H1 (cell line): ENCODE measurements around the gene SSNA1. TPM values are rescaled to one million over a fixed set of nuclear protein-coding genes. Genes with fewer than 3 reads are reported as not detected.
A peak's percentile ranks its signal among the peaks of the same experiment; 100 is the strongest.

Experiments used
- CTCF ChIA-PET: fragments of 300-600 bp; sonication (Branson Sonifier 250); formaldehyde crosslinking; loops from one replicate; lab custom pipeline; 2021; ENCODE audit not compliant: partially characterized antibody; lab: Charles Lee
- POLR2A ChIA-PET: fragments of 300-600 bp; sonication (Branson Sonifier 250); formaldehyde crosslinking; loops from one replicate; lab custom pipeline; 2021; ENCODE audit warnings: inconsistent platforms; ENCODE audit not compliant: partially characterized antibody; lab: Charles Lee
- DNase-seq, 2 experiments: peaks; one replicate each; pipeline versions ENCODE4 v3.0.0 to v3.0.0-alpha.2; 2010 to 2022; ENCODE audit warnings: low spot score in 2 of 2, low read depth in 1 of 2, mixed read lengths in 1 of 2
- FAIRE-seq: peaks from 2 replicates; lab custom pipeline; 2011; peaks lifted over from hg19 to GRCh38; lab: Jason Lieb, UNC
- H2AFZ ChIP-seq: 2 replicates; pipeline ENCODE4 v1.8.1; 2012; ENCODE audit warnings: low read length, inconsistent platforms
- H2AK5ac ChIP-seq: 2 replicates; pipeline ENCODE4 v1.6.1; 2013; ENCODE audit warnings: low read depth, low read length
- H2BK120ac ChIP-seq: replicated peaks from 2 replicates; pipeline ENCODE3; 2013; ENCODE audit warnings: low read depth, low read length, inconsistent platforms
- H2BK12ac ChIP-seq: 2 replicates; pipeline ENCODE4 v1.6.1; 2013; ENCODE audit warnings: low read depth, low read length
- H2BK15ac ChIP-seq: 2 replicates; pipeline ENCODE4 v1.6.1; 2013; ENCODE audit warnings: low read length
- H2BK20ac ChIP-seq: 2 replicates; pipeline ENCODE4 v1.6.1; 2013; ENCODE audit warnings: low read length
- H2BK5ac ChIP-seq: 2 replicates; pipeline ENCODE4 v1.6.1; 2013; ENCODE audit warnings: low read depth, low read length
- H3K14ac ChIP-seq: 2 replicates; pipeline ENCODE4 v1.6.1; 2013; ENCODE audit warnings: inconsistent platforms; ENCODE audit not compliant: insufficient read length
- H3K18ac ChIP-seq: 2 replicates; pipeline ENCODE4 v1.6.1; 2013; ENCODE audit warnings: low read length; ENCODE audit errors: extremely low read depth
- H3K23ac ChIP-seq: 2 replicates; pipeline ENCODE4 v1.6.1; 2013; ENCODE audit warnings: inconsistent platforms; ENCODE audit not compliant: insufficient read length
- H3K23me2 ChIP-seq: 2 replicates; pipeline ENCODE4 v1.6.1; 2013; ENCODE audit warnings: low read depth, low read length
- H3K27ac ChIP-seq: 2 replicates; pipeline ENCODE4 v1.6.1; 2011; ENCODE audit warnings: low read depth, low read length, inconsistent platforms
- H3K27me3 ChIP-seq, 4 experiments: replicated peaks in 1 of 4; 1 replicate in 1 of 4; 2 replicates in 3 of 4; pipeline versions ENCODE4 v1.6.1 to v1.8.1; 2011 to 2013; ENCODE audit warnings: low read length in 3 of 4, mild to moderate bottlenecking in 3 of 4, inconsistent platforms in 2 of 4, mixed read lengths in 2 of 4, moderate library complexity in 1 of 4; ENCODE audit not compliant: control insufficient read depth in 3 of 4, insufficient read depth in 3 of 4; ENCODE audit errors: extremely low read depth in 1 of 4
- H3K36me3 ChIP-seq, 4 experiments: 2 replicates each; pipeline versions ENCODE4 v1.6.1 to v1.8.1; 2011 to 2013; ENCODE audit warnings: mild to moderate bottlenecking in 4 of 4, low read length in 3 of 4, moderate library complexity in 2 of 4, control low read depth in 1 of 4, inconsistent platforms in 1 of 4; ENCODE audit not compliant: insufficient read depth in 4 of 4, control insufficient read depth in 2 of 4
- H3K4ac ChIP-seq: replicated peaks from 2 replicates; pipeline ENCODE3; 2013; ENCODE audit warnings: low read length, low read depth, mixed read lengths, inconsistent platforms; ENCODE audit not compliant: insufficient read length
- H3K4me1 ChIP-seq, 4 experiments: replicated peaks in 1 of 4; 1 replicate in 1 of 4; 2 replicates in 3 of 4; pipeline versions ENCODE4 v1.6.1 to v1.8.1; 2011 to 2013; ENCODE audit warnings: low read length in 3 of 4, inconsistent platforms in 2 of 4, mixed read lengths in 1 of 4; ENCODE audit not compliant: insufficient read depth in 4 of 4, control insufficient read depth in 3 of 4
- H3K4me2 ChIP-seq, 2 experiments: 2 replicates each; pipeline versions ENCODE4 v1.6.1 to v1.8.1; 2011 to 2013; ENCODE audit warnings: low read depth in 2 of 2, low read length in 2 of 2, control low read depth in 1 of 2, inconsistent platforms in 1 of 2, mild to moderate bottlenecking in 1 of 2; ENCODE audit not compliant: insufficient read depth in 1 of 2
- H3K4me3 ChIP-seq, 4 experiments: fragments of 200-600, 300-600 bp in 1 of 4; sonication (generic), shearing (Covaris generic), sonication (Bioruptor Twin) in 1 of 4; 2 replicates each; pipeline versions ENCODE4 v1.5.1 to v1.8.1; 2011 to 2016; ENCODE audit warnings: low read length in 4 of 4, low read depth in 3 of 4, control low read depth in 2 of 4, inconsistent platforms in 2 of 4, mild to moderate bottlenecking in 2 of 4, mixed read lengths in 1 of 4, moderate library complexity in 1 of 4; ENCODE audit not compliant: insufficient read depth in 2 of 4; ENCODE audit errors: extremely low read depth in 1 of 4
- H3K56ac ChIP-seq: replicated peaks from 2 replicates; pipeline ENCODE3; 2013; ENCODE audit warnings: low read depth, mild to moderate bottlenecking, mixed read lengths, low read length, inconsistent platforms; ENCODE audit not compliant: insufficient read length
- H3K79me1 ChIP-seq: 2 replicates; pipeline ENCODE4 v1.6.1; 2013; ENCODE audit warnings: low read depth, low read length, control low read depth
- H3K79me2 ChIP-seq, 2 experiments: 2 replicates each; pipeline versions ENCODE4 v1.6.1 to v1.8.1; 2012 to 2013; ENCODE audit warnings: low read length in 2 of 2, mild to moderate bottlenecking in 2 of 2, inconsistent platforms in 1 of 2; ENCODE audit not compliant: insufficient read depth in 2 of 2, control insufficient read depth in 1 of 2
- H3K9ac ChIP-seq, 4 experiments: replicated peaks in 1 of 4; 1 replicate in 1 of 4; 2 replicates in 3 of 4; pipeline versions ENCODE4 v1.6.1 to v1.8.1; 2011 to 2013; ENCODE audit warnings: low read depth in 3 of 4, low read length in 3 of 4, control low read depth in 2 of 4, mild to moderate bottlenecking in 2 of 4, moderate library complexity in 2 of 4, inconsistent platforms in 1 of 4; ENCODE audit errors: extremely low read depth in 1 of 4
- H3K9me3 ChIP-seq, 2 experiments: 2 replicates each; pipeline versions ENCODE4 v1.6.1 to v1.8.1; 2012 to 2013; ENCODE audit warnings: mild to moderate bottlenecking in 2 of 2, moderate library complexity in 2 of 2, control low read depth in 1 of 2, inconsistent platforms in 1 of 2, low read depth in 1 of 2, low read length in 1 of 2, mixed read lengths in 1 of 2; ENCODE audit not compliant: insufficient read depth in 2 of 2
- H4K20me1 ChIP-seq, 2 experiments: replicated peaks in 1 of 2; 2 replicates each; pipeline versions ENCODE3 to v1.8.1; 2011 to 2013; ENCODE audit warnings: inconsistent platforms in 2 of 2, low read length in 2 of 2, mild to moderate bottlenecking in 1 of 2; ENCODE audit not compliant: insufficient read depth in 2 of 2, control insufficient read depth in 1 of 2
- H4K5ac ChIP-seq: 2 replicates; pipeline ENCODE4 v1.6.1; 2013; ENCODE audit warnings: low read length, low read depth, mixed read lengths, inconsistent platforms; ENCODE audit not compliant: insufficient read length
- H4K8ac ChIP-seq: 2 replicates; pipeline ENCODE4 v1.8.0; 2013; ENCODE audit warnings: mild to moderate bottlenecking, moderate library complexity, low read length, inconsistent platforms; ENCODE audit not compliant: insufficient read depth; ENCODE audit errors: extremely low read depth
- H4K91ac ChIP-seq: replicated peaks from 2 replicates; pipeline ENCODE3; 2013; ENCODE audit warnings: low read length, mixed read lengths, inconsistent platforms; ENCODE audit not compliant: insufficient read length
- GTF2F1 ChIP-seq: IDR thresholded peaks from 2 replicates; pipeline ENCODE4 v1.6.1; 2012; ENCODE audit warnings: low read depth, low read length, improper control_type of control experiment, borderline replicate concordance
- RNF2 ChIP-seq: fragments of 200-900, 300-1000 bp; sonication (generic); IDR thresholded peaks from 2 replicates; pipeline ENCODE4 v1.7.1; 2016; ENCODE audit warnings: borderline replicate concordance, low read depth, mild to moderate bottlenecking, antibody characterized with exemption, low read length; ENCODE audit not compliant: poor library complexity, severe bottlenecking; ENCODE audit errors: missing control alignments
- SIN3A ChIP-seq, 2 experiments: IDR thresholded peaks in 1 of 2; conservative IDR thresholded peaks in 1 of 2; 2 replicates each; pipeline ENCODE4 v1.6.1; 2011 to 2012; ENCODE audit warnings: low read length in 2 of 2, improper control_type of control experiment in 1 of 2, low read depth in 1 of 2, mild to moderate bottlenecking in 1 of 2
- SRF ChIP-seq: IDR thresholded peaks from 2 replicates; pipeline ENCODE4 v1.6.1; 2011; ENCODE audit warnings: mild to moderate bottlenecking, low read depth, low read length, moderate library complexity
- WGBS, 2 experiments: shearing (Covaris generic) in 1 of 2; methylation state at CpG; one replicate each; pipeline versions ENCODE4 v1.1.6 to v1.1.7; 2013 to 2015; ENCODE audit warnings: low lambda C conversion rate in 2 of 2, mixed read lengths in 2 of 2, inconsistent platforms in 1 of 2, low coverage in 1 of 2, missing lambda C conversion rate in 1 of 2; ENCODE audit not compliant: insufficient replicate concordance in 2 of 2, insufficient coverage in 1 of 2, insufficient read length in 1 of 2; ENCODE audit errors: extremely low coverage in 1 of 2, missing lambda C conversion rate in 1 of 2; 5-methylcytosine and 5-hydroxymethylcytosine counted together
- polyA plus RNA-seq, 7 experiments: library from polyadenylated mRNA; depleted of rRNA in 3 of 7; stranded (reverse) in 5 of 7; unstranded in 2 of 7; fragments of >200 nt in 5 of 7; fragments of 200-250 nt in 2 of 7; gene quantifications; 1 replicate in 5 of 7; 2 replicates in 1 of 7; 4 replicates in 1 of 7; pipeline versions ENCODE4 v1.2.1 to v1.2.3, GENCODE V29; 2011 to 2013; ENCODE audit warnings: missing spikeins in 2 of 7, mixed read lengths in 2 of 7
- total RNA-seq: library from RNA; stranded (reverse); fragmentation: NEBNext Ultra II Directional; extraction: Animal tissue kit (Norgen Biotek cat#: 25700); gene quantifications from 2 replicates; pipeline ENCODE4 v1.2.1, GENCODE V29; 2021
- TF ChIP-seq, protein P1 (sequence below): IDR thresholded peaks from 2 replicates; pipeline ENCODE4 v1.6.1; 2011; ENCODE audit warnings: low read length, improper control_type of control experiment
- TF ChIP-seq, protein P2 (sequence below): IDR thresholded peaks from 2 replicates; pipeline ENCODE4 v1.6.1; 2012; ENCODE audit warnings: low read length, inconsistent platforms

SSNA1 gene
- total and polyA plus RNA-seq, 2 of the 8 experiments (the other 6 are each of a cell fraction or from before 2014, with no cell fraction given): 87.3 to 157 TPM

DNA sequence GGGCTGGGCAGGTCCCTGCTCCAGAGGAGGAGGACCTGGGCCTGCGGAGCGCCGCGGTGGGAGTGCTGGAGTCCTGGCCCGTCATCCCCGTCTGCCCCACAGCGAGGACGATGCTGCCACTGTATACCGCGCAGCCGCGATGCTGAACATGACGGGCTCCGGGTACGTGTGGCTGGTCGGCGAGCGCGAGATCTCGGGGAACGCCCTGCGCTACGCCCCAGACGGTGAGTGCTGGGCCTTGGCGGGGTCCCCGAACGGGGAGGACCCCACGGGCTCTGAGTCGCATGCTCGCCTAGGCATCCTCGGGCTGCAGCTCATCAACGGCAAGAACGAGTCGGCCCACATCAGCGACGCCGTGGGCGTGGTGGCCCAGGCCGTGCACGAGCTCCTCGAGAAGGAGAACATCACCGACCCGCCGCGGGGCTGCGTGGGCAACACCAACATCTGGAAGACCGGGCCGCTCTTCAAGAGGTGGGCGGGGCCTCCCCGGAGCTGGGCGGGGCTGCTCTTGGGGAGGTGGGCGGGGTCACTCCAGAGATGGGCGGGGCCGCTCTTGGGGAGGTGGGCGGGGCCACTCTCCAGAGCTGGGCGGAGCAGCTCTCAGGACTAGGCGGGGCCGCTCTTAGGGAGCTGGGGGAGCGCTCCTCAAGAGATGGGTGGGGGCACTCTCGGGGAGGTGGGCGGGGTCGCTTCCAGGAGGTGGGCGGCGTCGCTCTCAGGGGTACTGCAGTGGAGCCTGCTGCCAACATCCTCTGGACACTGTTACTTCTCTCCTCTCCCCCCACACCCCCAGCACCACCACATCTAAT is 31.7 kb upstream of the SSNA1 start:
- Histone ChIP-seq H2AK5ac (no peak overlapping the region), H4K91ac (no peak overlapping the region), H4K5ac (no peak overlapping the region), H3K9ac (0 out of 7 replicates have a peak overlapping the region, but pooled peaks of 1 of the 4 experiments have one; percentile 10), H3K23me2 (peaks cover 9% of the 10 kb centered on the region), H3K27me3 (peaks cover 32 to 68% (median 66%) of the 10 kb centered on the region in 4 experiments), H3K56ac (no peak overlapping the region), H2BK15ac (peak overlapping the region; percentile 81; the same call in 1 of the 2 replicates), H3K36me3 (no peaks in the 10 kb centered on the region; a peak in 1 of 8 replicates), H2BK120ac (no peak overlapping the region), H4K8ac (no peak overlapping the region; the same call in 1 of the 2 replicates), H3K9me3 (peaks cover 0 to 7% of the 10 kb centered on the region in 2 experiments; a peak in 3 of 4 replicates), H3K79me2 (no peaks in the 10 kb centered on the region; a peak in 1 of 4 replicates), H3K79me1 (no peaks in the 10 kb centered on the region), H2AFZ (peak overlapping the region; percentile 10; the same call in 1 of the 2 replicates), H3K4me1 (peaks cover 0 to 10% (median 6%) of the 10 kb centered on the region in 4 experiments; a peak in 5 of 7 replicates), H3K4me3 (peak overlapping the region; percentile 32 to 58 (median 49)), H3K14ac (no peak overlapping the region), H2BK12ac (peak overlapping the region; percentile 68; the same call in 1 of the 2 replicates), H3K27ac (no peak overlapping the region), H2BK20ac (no peak overlapping the region), H2BK5ac (no peak overlapping the region; the same call in 1 of the 2 replicates), H3K4ac (no peak overlapping the region), H3K4me2 (peak overlapping the region; percentile 75 to 78), H3K23ac (no peak overlapping the region), H4K20me1 (peaks cover 3 to 30% of the 10 kb centered on the region in 2 experiments), H3K18ac (no peak overlapping the region; the same call in 1 of the 2 replicates)
- WGBS, 2 experiments: 13% methylated on average over 39 of the region's 65 CpGs; no CpG with 5 or more reads in 1 of the 2 experiments
- POLR2A ChIA-PET: interaction anchor here (0.9 to 2.9 kb wide), 4 partner anchors 12 to 86 kb away, joined by 3 to 7 read pairs (median 3); partner anchors contain the start of genes ANAPC2 and LRRC26
- CTCF ChIA-PET: interaction anchor here (0.6 to 1.6 kb wide), 8 partner anchors 11 to 122 kb away, joined by 3 to 6 read pairs (median 4); no protein-coding TSS in a partner anchor
- DNase-seq (peak in 1 of 2 experiments; percentile 88), FAIRE-seq (no peak)
- no peak for TF ChIP-seq GTF2F1
- TF ChIP-seq, protein P1, sequence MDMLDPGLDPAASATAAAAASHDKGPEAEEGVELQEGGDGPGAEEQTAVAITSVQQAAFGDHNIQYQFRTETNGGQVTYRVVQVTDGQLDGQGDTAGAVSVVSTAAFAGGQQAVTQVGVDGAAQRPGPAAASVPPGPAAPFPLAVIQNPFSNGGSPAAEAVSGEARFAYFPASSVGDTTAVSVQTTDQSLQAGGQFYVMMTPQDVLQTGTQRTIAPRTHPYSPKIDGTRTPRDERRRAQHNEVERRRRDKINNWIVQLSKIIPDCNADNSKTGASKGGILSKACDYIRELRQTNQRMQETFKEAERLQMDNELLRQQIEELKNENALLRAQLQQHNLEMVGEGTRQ: no peak
- TF ChIP-seq, protein P2, sequence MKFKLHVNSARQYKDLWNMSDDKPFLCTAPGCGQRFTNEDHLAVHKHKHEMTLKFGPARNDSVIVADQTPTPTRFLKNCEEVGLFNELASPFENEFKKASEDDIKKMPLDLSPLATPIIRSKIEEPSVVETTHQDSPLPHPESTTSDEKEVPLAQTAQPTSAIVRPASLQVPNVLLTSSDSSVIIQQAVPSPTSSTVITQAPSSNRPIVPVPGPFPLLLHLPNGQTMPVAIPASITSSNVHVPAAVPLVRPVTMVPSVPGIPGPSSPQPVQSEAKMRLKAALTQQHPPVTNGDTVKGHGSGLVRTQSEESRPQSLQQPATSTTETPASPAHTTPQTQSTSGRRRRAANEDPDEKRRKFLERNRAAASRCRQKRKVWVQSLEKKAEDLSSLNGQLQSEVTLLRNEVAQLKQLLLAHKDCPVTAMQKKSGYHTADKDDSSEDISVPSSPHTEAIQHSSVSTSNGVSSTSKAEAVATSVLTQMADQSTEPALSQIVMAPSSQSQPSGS: no peak
- no peak for TF ChIP-seq RNF2
- TF ChIP-seq SIN3A (conservative IDR thresholded peaks at IDR 0.05 in 1 of 2, IDR thresholded peaks at IDR 0.05 in 1 of 2; ENCODE audit: low read depth in 1 of 2, low read length in 2 of 2): no peak
- no peak for TF ChIP-seq SRF
